Epithelial cell of esophagus (primary cell): ENCODE measurements around the gene SNX21.

Source experiments
- DNase-seq: peaks from one replicate; pipeline ENCODE4 v3.0.0; 2010; ENCODE audit warnings: low read depth
- H3K4me3 ChIP-seq: 2 replicates; pipeline ENCODE4 v1.5.1; 2011; ENCODE audit warnings: mild to moderate bottlenecking, low read length, control low read depth
- TF ChIP-seq, protein P1 (sequence below): IDR thresholded peaks from 2 replicates; pipeline ENCODE4 v1.5.1; 2011; ENCODE audit warnings: low read depth, mild to moderate bottlenecking, low read length, control low read depth, inconsistent platforms; ENCODE audit not compliant: insufficient read depth; ENCODE audit errors: missing control alignments

Gene SNX21

DNA sequence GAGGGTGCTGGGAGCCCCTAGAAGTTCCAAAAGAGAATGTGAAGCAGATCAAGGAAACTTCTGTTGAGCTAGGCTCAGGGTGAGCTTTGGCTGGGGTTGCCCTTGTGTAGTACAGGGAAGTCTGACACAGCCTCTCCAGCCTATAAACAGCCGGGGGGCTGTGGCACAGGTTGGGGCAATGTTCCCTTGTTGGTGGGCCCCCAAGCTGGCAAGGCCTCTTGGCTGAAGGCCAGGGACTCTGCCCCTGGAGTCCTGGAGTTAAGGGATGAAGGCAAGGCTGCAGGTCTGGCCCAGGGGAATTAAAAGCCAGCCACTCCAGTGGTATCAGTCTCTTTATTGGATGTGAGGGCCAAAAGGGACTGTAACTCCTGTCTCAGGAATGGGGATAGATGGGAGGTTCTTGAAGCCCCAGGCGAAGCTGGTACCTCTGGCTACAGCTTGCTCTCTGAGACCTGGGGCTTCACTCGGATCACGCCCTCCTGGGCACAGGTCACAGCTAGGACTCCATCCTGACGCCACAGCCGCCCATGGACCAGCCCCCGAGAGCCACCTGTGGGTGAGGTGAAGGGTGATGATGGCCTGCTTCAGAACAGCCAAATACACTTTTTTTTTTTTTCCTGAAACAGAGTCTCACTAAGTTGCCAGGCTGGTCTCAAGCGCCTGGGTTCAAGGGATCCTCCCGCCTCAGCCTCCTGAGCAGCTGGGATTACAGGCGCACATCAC, 8.0 kb downstream of the SNX21 start:
- TF ChIP-seq, protein P1, sequence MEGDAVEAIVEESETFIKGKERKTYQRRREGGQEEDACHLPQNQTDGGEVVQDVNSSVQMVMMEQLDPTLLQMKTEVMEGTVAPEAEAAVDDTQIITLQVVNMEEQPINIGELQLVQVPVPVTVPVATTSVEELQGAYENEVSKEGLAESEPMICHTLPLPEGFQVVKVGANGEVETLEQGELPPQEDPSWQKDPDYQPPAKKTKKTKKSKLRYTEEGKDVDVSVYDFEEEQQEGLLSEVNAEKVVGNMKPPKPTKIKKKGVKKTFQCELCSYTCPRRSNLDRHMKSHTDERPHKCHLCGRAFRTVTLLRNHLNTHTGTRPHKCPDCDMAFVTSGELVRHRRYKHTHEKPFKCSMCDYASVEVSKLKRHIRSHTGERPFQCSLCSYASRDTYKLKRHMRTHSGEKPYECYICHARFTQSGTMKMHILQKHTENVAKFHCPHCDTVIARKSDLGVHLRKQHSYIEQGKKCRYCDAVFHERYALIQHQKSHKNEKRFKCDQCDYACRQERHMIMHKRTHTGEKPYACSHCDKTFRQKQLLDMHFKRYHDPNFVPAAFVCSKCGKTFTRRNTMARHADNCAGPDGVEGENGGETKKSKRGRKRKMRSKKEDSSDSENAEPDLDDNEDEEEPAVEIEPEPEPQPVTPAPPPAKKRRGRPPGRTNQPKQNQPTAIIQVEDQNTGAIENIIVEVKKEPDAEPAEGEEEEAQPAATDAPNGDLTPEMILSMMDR: no peak
- no peak for DNase-seq
- H3K4me3 ChIP-seq: no peak overlapping the region

DNA sequence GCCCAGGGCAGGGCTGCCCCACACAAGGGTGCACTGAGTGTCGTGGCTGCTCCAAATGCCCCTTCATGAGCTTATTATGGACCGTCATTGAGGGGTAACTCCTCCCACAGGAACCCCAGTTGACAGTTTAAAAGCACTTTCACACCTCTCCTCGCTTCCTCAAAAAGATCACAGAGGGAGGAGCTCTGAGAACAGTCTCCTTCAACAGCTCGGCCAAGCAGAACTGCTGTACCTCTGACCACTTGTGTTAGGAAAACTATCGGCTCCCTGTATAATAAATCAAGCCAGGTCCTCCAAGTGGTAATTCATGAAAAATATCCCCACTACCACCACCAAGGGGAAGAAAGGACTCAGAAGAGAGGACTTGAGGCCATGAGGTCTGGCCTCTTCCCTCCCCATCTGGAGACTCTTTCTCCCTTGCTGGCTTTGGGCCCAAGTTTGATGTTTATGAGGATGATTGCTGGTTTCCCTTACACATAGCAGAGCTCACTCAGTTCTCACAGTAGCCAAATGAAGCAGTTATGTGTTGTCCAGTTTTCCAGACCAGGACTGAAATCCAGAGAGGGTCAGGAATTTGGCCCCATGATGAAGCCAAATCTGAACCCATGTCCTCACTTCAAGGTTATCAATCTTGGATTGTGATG, 8.7 kb downstream of the SNX21 start:
- no peak for DNase-seq
- TF ChIP-seq, protein P1: no peak
- H3K4me3 ChIP-seq: no peak overlapping the region

DNA sequence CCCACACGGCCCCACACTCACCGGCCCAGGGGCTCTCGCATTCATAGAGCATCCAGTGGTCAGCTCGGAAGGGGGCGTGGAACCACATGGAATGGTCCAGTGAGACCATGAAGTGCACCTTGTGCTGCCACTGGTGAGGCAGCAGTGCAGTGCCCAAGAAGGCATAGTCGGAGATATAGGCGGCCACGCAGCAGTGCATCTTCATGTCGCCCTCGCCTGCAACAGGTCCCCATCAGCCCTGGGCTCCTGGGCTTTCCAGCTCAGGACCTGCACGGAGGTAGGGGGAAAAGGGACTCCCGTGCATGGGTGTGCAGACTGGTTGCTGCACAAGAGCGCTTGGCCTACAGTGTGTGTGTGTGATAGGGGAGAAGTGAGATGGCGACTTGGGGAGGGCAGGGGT, 9.9 kb downstream of the SNX21 start:
- DNase-seq: no peak
- TF ChIP-seq, protein P1: no peak
- H3K4me3 ChIP-seq: no peak overlapping the region

DNA sequence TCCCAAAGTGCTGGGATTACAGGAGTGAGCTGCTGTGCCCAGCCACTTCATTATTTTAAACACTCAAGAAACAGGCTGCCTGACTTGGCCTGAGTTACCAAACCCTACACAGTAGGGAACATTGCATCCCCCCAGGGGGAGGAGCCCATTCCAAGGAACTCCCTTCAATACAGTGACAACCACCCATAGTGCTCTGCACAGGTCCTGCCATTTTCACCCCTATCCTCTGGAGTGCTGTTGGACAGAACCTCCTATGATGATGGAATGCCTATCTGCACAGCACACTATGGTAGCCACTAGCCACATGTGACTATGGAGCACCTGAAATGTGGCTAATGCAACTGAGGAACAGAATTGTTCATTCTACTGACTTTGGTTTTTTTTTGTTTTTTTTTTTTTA, 11.9 kb downstream of the SNX21 start:
- no peak overlapping the region for H3K4me3 ChIP-seq
- no peak for DNase-seq
- TF ChIP-seq, protein P1: no peak

DNA sequence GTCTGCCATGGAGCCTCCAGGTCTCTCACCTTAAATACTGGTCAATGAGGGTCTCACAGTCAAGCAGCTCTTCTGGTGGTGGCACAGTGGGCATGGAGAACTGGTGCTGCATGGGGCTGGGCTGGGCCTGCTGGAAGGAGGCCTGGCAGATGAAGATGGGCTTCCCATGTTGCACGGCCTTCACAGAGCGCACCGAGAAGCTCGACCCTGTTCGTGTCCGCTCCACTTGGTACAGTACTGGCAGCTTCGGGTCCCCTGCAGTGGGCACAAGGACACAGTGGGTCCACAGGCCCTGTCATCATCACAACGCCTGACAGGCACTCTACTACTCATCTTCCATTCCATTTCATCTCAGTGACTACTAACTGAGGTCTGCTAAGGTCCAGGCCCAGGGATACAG, 14.8 kb downstream of the SNX21 start:
- TF ChIP-seq, protein P1: no peak
- no peak for DNase-seq
- H3K4me3 ChIP-seq: no peak overlapping the region

DNA sequence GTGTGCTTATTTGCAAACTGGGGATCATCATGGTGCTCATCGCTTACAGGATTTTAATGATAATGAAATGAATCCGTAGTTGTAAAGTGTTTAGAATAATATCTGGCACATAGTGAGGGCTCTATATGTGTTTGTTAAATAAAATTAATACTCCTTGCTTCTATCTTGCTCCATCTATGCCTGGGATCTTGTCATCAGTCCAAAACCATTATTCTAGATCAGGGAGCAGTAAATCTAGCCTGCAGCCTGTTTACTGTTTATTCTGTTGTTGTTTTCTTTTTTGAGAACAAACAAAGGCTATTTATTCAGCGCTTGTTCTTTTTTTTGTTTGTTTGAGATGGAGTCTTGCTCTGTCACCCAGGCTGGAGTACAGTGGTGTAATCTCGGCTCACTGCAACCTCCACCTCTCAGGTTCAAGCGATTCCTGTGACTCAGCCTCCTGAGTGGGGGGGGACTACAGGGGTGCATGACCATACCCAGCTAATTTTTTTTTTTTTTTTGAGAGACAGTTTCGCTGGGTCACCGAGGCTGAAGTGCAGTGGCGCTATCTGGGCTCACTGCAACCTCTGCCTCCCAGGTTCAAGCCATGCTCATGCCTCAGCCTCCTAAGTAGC, 15.5 kb downstream of the SNX21 start:
- no peak for DNase-seq
- no peak overlapping the region for H3K4me3 ChIP-seq
- TF ChIP-seq, protein P1: no peak

DNA sequence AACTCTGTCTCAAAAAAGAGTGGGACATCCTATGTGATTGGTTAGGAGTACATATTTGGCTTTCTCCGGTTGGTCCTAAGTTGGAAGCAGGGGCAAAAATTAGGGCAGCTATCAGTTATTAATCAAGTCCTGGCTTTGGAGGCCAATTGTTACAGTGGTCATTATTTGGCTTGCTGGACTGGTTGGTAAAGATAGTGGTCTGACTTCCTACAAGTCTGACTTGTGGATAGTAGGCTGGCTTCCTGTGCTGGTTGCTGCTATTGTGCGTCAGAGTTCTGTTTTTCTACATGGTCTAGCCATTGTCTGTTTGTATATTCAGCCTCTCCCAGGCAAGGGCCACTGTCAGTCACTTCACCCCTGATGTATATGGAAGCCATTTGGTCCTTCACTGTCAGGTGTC, 16.6 kb downstream of the SNX21 start:
- TF ChIP-seq, protein P1: no peak
- H3K4me3 ChIP-seq: no peak overlapping the region
- DNase-seq: no peak
